Bone marrow (tissue), 2 donors: ENCODE results near the gene CCDC183.
"Not testable (repeated sequence)": the region's sequence is repeated elsewhere in the genome, so short reads cannot be mapped to it uniquely, and the experiment has no call there.

Experiments
- DNase-seq, 2 donors: peaks; one replicate each; lab custom pipeline; 2025; lab: John Stamatoyannopoulos, UW

Gene CCDC183

GRCh38 chr9:136825295-136826187 lies 29.4 kb downstream of the CCDC183 start:
- no peak for DNase-seq

DNA sequence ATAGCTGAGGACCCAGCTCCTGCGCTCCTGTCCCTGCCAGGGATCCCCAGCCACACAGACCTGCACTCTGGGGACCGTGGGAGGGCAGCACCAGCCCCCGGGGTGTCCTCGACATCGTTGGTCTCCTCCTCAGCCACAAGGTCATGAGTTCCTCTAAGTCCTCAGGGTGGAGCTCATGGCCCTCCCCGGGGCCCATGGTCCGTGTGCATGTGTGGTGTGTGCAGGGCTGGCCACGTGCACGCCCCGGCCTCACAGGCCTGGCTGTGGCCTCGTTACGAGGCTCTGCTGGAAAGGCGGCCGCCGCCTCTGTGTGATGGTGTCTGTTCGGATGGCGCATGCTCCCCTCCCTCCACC lies 30.0 kb downstream of the CCDC183 start:
- no peak for DNase-seq

DNA sequence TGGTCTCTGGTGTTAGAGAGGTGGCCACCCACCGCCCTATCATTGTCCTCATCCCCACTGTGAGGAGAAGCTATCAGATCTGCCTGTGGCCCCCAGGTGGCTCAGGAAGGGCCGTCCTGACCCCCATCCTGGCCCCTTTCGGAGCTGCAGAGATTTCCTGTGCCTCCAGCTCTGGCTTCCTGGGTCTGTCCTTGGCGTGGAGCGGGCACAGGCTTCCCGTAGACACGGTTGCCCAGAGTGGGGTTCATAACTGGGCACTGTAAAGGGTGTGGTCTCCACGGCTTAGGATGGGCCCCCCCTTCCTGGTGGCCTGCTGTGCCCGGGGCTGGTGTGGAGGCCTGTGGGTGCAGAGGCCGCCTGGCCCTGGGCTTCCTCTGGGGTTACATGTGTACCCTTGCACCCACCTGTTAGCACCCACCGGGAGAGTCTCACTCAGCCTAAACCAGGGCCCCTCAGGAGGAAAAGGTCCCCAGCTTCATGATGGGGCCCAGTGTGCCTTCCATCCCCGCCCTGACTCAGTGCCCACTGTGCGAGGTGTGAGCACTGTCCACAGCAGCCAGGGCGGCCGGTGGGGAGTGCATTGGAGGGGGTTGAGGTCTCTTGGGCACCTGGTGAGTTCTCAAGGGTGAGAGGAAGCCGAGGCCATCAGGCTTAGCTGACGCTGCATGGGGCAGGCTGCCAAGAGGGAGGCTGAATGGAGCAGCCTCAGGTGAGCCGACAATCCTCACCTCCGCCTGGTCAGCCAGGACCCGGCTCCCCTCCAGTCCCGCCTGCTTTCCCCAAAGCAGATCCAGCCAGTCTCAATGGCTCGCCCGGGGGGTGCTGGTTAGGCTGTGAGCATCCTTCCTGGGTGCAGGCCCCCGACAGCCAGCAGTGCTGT lies 30.8 kb downstream of the CCDC183 start:
- no peak for DNase-seq

DNA sequence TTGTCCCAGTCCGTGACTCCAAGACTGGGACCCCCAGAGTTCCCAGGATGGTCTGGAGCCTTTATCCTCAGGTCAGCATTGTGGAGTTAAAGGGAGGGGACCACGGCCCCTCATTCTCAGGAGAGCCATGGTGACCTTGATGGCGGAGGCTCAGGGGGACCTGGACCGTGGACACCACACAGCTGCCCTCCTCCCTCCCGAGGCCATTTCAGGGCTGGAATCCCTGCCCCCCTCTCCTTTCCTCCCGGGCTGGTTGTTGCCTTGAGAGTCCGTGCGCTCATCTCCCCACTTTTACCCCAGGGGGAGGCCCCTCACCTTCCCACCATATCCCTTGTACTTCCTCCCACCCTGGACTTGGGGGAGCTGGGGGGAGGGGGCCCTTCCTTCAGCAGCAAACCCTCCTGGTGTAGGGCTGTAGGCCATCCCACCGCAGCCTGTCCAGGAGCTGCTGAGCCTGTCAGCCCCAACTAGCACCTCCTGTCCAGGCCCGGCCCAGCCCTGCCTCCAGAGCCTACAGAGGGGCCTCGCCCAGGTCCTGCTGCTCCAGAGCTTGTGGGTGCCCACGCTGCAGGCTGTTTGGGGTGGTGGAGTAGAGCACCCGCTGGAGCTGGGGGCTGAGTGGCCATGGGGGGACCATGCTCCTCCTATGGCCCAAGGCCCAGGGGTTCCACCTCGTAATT lies 31.8 kb downstream of the CCDC183 start:
- no peak for DNase-seq

DNA sequence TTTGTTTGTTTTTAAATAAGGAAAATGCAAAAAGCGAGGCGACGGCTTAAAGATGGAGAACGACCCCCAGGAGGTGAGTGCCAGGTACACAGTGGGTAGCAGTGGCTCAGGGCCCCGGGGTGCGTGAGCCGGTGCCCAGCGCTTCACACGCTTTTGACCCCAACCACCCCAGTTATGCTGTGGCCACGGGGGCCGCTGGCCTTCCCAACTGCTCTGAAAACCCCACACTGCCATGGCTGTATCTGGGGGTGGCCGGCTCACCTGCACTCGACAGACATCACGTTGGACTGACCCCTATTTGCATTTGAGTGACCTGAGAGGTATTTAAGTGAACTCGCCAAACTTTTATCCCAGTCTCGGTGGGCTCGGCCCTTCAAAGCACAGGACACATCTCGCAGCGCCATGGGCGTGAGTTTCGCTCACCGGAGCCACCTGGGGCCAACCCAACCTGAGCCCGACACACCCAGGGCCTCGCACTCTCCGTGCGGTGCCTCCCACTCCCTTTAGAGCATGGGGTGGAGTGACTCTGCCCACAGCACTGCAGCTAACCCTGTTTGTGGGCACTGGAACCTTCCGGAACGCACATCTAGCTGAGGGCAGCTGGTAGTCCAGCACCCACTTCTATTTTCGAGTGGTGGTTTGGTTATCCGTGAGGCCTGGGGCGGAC lies 32.5 kb downstream of the CCDC183 start:
- no peak for DNase-seq

GRCh38 chr9:136829412-136829811 lies 33.3 kb downstream of the CCDC183 start:
- no peak for DNase-seq

- DNase-seq, result no peak
Observed at GRCh38 chr9:136829981-136830885, 34.1 kb downstream of the CCDC183 start.

DNA sequence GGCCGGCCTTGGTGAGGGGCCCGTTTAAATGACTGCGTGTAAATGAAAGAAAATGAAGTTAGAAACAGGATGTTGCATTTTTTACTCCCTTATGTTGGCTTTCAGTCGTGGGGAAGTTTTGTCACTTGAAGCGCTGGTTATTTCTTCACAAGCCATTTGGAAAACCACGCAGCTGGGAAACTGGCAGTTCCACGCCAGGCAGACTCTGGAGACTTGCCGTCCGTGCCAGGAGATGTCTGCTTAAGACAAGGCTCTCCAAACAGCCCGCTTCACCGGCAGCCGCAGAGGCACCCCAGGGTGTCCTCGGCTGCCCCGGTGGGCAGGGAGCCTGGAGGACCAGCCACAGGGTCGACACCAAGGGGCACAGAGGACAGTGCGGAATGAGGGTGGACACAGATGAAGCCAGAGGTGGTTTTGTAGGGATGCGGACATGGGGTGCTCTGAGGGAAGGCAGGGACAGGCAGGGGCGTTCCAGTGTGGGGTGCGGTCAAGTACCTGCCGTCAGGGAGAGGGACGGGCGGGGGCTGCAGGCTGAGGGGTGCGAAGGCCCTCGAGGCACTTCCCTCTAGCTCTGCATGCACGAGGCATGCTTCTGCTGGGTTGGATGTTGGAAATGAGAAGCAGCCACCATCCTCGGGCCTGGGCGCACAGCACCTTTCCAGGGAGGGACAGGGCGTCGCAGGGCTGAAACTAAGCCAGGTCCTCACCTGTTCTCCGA lies 35.0 kb downstream of the CCDC183 start:
- DNase-seq, result no peak

- no peak for DNase-seq
Observed at GRCh38 chr9:136831720-136832104, 35.6 kb downstream of the CCDC183 start.

DNA sequence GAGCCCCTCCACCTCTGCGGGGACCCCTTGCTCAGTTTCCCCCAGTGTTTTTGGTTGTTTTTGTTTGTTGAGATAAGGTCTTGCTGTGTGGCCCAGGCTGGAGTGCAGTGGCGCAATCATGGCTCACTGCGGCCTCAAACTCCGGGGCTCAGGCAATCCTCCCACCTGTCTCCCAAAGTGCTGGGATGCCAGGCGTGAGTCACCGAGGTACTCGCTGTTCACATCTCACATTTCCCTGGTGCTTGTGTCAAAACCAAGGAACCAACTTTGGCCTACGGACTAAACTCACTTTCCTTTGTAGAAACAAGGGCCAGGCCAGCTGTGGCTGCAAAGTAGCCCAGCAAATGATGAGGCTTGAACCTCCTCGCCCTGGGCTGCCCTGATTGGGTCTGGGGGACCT lies 36.4 kb downstream of the CCDC183 start:
- DNase-seq, result no peak

- DNase-seq, result not testable (repeated sequence)
Observed at GRCh38 chr9:136833381-136834048, 37.4 kb downstream of the CCDC183 start.

GRCh38 chr9:136835162-136835931 lies 39.2 kb downstream of the CCDC183 start:
- no peak for DNase-seq

DNA sequence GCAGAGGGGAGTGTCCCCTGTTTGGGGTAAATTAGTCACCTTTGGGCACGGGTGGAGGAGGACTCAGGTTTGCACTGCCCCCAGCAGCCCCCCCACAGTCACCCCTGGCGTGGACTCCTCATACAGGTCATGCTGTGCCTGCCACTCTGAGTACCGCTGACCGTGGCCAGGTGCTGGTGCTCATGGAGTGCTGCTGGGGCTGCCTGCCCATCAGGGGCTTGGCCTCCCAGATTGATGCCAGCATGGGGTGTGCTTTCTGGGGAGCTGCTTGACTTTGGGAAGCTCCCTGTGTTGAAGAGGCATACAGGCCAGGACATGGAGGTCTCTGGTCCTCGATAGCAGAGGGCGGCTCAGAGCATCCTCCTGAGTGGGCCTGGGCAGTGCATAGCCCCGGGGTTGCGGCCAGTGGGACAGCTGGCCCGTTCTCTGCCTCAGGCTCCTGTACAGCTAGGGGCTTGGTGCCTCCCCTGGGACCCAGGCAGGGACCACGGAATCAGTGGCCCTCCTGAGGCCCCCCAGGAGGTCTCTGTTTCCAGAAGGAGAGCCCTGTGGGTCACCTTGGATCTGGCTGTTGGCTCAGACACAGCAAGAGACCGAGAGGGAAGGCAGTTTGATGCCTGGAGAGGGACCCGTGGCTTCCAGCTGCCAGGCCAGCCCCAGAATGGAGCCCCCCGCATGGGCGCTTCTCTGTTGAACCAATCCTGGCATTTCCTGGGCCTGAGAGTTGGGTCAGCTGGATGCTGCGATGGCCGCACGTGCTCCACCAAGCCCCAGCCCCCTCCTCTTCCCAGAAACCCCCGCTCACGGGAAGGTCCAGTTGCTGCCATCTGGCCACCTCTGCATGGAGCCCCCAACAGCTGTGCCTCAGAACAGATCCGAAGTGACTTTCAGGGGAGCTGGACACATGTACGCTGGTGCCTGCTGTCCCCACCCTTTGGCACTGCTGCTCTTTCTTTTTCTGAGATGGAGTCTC lies 40.1 kb downstream of the CCDC183 start:
- no peak for DNase-seq

DNA sequence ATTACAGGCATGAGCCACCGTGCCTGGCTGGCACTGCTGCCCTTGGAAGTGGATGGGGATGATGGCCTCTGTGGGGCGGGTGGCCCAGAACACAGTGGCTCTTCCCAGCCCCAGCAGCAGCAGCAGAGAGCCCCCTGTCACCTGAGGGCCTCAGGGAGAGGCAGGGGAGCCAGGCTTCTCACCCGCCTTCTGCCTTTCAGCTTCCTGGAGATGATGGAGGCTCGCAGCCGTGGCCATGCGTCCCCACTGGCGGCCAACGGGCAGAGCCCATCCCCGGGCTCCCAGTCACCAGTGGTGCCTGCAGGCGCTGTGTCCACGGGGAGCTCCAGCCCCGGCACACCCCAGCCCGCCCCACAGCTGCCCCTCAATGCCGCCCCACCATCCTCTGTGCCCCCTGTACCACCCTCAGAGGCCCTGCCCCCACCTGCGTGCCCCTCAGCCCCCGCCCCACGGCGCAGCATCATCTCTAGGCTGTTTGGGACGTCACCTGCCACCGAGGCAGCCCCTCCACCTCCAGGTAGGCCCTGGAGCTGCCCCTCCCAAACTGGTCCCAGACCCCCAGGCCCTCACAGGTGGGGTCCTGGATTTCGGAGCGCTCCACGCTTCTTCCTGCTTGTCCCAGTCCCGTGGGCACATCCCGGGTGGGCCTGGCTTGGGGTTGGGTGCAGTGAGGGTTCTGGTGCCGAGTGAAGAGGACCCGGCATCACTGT lies 41.2 kb downstream of the CCDC183 start:
- DNase-seq, result no peak

GRCh38 chr9:136837856-136838277 lies 41.7 kb downstream of the CCDC183 start:
- not testable (repeated sequence) for DNase-seq

- DNase-seq, result no peak
Observed at GRCh38 chr9:136838314-136839228, 42.4 kb downstream of the CCDC183 start.
